Hepatocyte (in vitro differentiated cells): ENCODE measurements around the gene P4HA1. TPM values are rescaled to one million over a fixed set of nuclear protein-coding genes. Genes with fewer than 3 reads are reported as not detected.
A peak's percentile ranks its signal among the peaks of the same experiment; 100 is the strongest.

Experiments used
- DNase-seq: peaks from one replicate; pipeline ENCODE4 v3.0.0-alpha.2; 2016; ENCODE audit warnings: low spot score
- H2AFZ ChIP-seq: fragments of 200-600 bp; sonication (generic); 2 replicates; pipeline ENCODE4 v1.6.0; 2016; ENCODE audit warnings: antibody characterized with exemption, mild to moderate bottlenecking
- H3K27ac ChIP-seq: fragments of 200-600 bp; sonication (generic); 2 replicates; pipeline ENCODE4 v1.5.1; 2016; ENCODE audit warnings: mild to moderate bottlenecking
- H3K27me3 ChIP-seq: fragments of 200-600 bp; sonication (generic); 2 replicates; pipeline ENCODE4 v1.6.1; 2016
- H3K36me3 ChIP-seq: fragments of 200-600 bp; sonication (generic); replicated peaks from 2 replicates; pipeline ENCODE4 v1.5.1; 2016; ENCODE audit warnings: low read depth; ENCODE audit not compliant: insufficient read depth
- H3K4me1 ChIP-seq: fragments of 200-600 bp; sonication (generic); 2 replicates; pipeline ENCODE4 v1.5.1; 2016; ENCODE audit warnings: mild to moderate bottlenecking, moderate library complexity; ENCODE audit not compliant: insufficient read depth
- H3K4me2 ChIP-seq: fragments of 200-600 bp; sonication (generic); 2 replicates; pipeline ENCODE4 v1.6.0; 2016
- H3K4me3 ChIP-seq: fragments of 200-600 bp; sonication (generic); 2 replicates; pipeline ENCODE4 v1.5.1; 2016; ENCODE audit warnings: mild to moderate bottlenecking
- H3K79me2 ChIP-seq: fragments of 200-600 bp; sonication (generic); 2 replicates; pipeline ENCODE4 v1.6.0; 2017; ENCODE audit warnings: mild to moderate bottlenecking
- H3K9me2 ChIP-seq: fragments of 200-600 bp; sonication (generic); replicated peaks from 2 replicates; pipeline ENCODE4 v1.6.0; 2017; ENCODE audit warnings: mild to moderate bottlenecking; ENCODE audit not compliant: insufficient read depth
- H3K9me3 ChIP-seq: fragments of 200-600 bp; sonication (generic); 2 replicates; pipeline ENCODE4 v1.5.1; 2016; ENCODE audit warnings: low read depth, mild to moderate bottlenecking
- H4K20me1 ChIP-seq: fragments of 200-600 bp; sonication (generic); 2 replicates; pipeline ENCODE4 v1.6.0; 2016; ENCODE audit warnings: mild to moderate bottlenecking; ENCODE audit not compliant: insufficient read depth, poor library complexity, severe bottlenecking
- EZH2 ChIP-seq: fragments of 200-600 bp; sonication (generic); IDR thresholded peaks from 2 replicates; pipeline ENCODE4 v1.6.1; 2016; ENCODE audit warnings: antibody characterized with exemption, mild to moderate bottlenecking, borderline replicate concordance
- EZH2phosphoT487 ChIP-seq: fragments of 200-600 bp; sonication (generic); IDR thresholded peaks from one replicate; pipeline ENCODE4 v1.6.1; 2018; ENCODE audit warnings: antibody characterized with exemption, mild to moderate bottlenecking, low read depth, moderate library complexity; ENCODE audit not compliant: unreplicated experiment, severe bottlenecking
- WGBS: methylation state at CpG from one replicate; pipeline ENCODE4 v1.1.6; 2016; ENCODE audit warnings: low lambda C conversion rate; ENCODE audit errors: missing lambda C conversion rate; 5-methylcytosine and 5-hydroxymethylcytosine counted together
- polyA plus RNA-seq: library from polyadenylated mRNA; unstranded; fragments of >200 nt; fragmentation: Nextera tagmentation; extraction: Ambion mirVana; gene quantifications from 2 replicates; pipeline ENCODE4 v1.2.1, GENCODE V29; 2016
- total RNA-seq: library from RNA; depleted of rRNA; stranded (reverse); fragments of >200 nt; gene quantifications from 2 replicates; pipeline ENCODE4 v1.2.3, GENCODE V29; 2014
- TF ChIP-seq, protein P1 (sequence below): fragments of 200-600 bp; sonication (generic); IDR thresholded peaks from 2 replicates; pipeline ENCODE4 v1.5.1; 2016; ENCODE audit warnings: antibody characterized with exemption, mild to moderate bottlenecking; ENCODE audit not compliant: poor library complexity

P4HA1 gene
- total and polyA plus RNA-seq, 2 experiments from 2014 or later = 140 to 145 TPM

GRCh38 chr10:73065441-73065840 is 31.2 kb downstream of the P4HA1 start:
- Histone ChIP-seq H2AFZ (no peak overlapping the region), H3K4me2 (no peak overlapping the region), H3K4me3 (no peak overlapping the region), H3K9me2 (no peaks in the 10 kb centered on the region), H3K36me3 (no peaks in the 10 kb centered on the region), H4K20me1 (no peaks in the 10 kb centered on the region), H3K4me1 (no peaks in the 10 kb centered on the region), H3K27ac (no peak overlapping the region), H3K27me3 (no peaks in the 10 kb centered on the region), H3K9me3 (no peaks in the 10 kb centered on the region), H3K79me2 (no peaks in the 10 kb centered on the region)
- WGBS = 85% methylated on average over 1 of the region's 1 CpG
- no peak for DNase-seq
- TF ChIP-seq, protein P1, sequence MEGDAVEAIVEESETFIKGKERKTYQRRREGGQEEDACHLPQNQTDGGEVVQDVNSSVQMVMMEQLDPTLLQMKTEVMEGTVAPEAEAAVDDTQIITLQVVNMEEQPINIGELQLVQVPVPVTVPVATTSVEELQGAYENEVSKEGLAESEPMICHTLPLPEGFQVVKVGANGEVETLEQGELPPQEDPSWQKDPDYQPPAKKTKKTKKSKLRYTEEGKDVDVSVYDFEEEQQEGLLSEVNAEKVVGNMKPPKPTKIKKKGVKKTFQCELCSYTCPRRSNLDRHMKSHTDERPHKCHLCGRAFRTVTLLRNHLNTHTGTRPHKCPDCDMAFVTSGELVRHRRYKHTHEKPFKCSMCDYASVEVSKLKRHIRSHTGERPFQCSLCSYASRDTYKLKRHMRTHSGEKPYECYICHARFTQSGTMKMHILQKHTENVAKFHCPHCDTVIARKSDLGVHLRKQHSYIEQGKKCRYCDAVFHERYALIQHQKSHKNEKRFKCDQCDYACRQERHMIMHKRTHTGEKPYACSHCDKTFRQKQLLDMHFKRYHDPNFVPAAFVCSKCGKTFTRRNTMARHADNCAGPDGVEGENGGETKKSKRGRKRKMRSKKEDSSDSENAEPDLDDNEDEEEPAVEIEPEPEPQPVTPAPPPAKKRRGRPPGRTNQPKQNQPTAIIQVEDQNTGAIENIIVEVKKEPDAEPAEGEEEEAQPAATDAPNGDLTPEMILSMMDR = no peak
- TF ChIP-seq EZH2phosphoT487 (no peak), EZH2 (no peak)

- no peaks in the 10 kb centered on the region for H4K20me1 ChIP-seq
- no peak overlapping the region for H3K27ac ChIP-seq
- H3K4me3 ChIP-seq = no peak overlapping the region
- no peaks in the 10 kb centered on the region for H3K9me2 ChIP-seq
- H3K36me3 ChIP-seq = no peaks in the 10 kb centered on the region
- H3K9me3 ChIP-seq = no peaks in the 10 kb centered on the region
- H2AFZ ChIP-seq = no peak overlapping the region
- no peak for DNase-seq
- H3K79me2 ChIP-seq = no peaks in the 10 kb centered on the region
- 93% methylated on average over 1 of the region's 1 CpG for WGBS
- no peak overlapping the region for H3K4me2 ChIP-seq
- H3K4me1 ChIP-seq = no peaks in the 10 kb centered on the region
- TF ChIP-seq EZH2 (no peak), EZH2phosphoT487 (no peak)
- TF ChIP-seq, protein P1 = no peak
- no peaks in the 10 kb centered on the region for H3K27me3 ChIP-seq
Observed at GRCh38 chr10:73061743-73062142, 34.9 kb downstream of the P4HA1 start.

- no peaks in the 10 kb centered on the region for H3K79me2 ChIP-seq
- H3K27me3 ChIP-seq = no peaks in the 10 kb centered on the region
- no peak overlapping the region for H2AFZ ChIP-seq
- TF ChIP-seq EZH2 = no peak
- TF ChIP-seq EZH2phosphoT487 = no peak
- TF ChIP-seq, protein P1 = peak; percentile 55
- no peaks in the 10 kb centered on the region for H3K36me3 ChIP-seq
- H3K4me3 ChIP-seq = no peak overlapping the region
- H3K4me1 ChIP-seq = no peaks in the 10 kb centered on the region
- H3K9me3 ChIP-seq = no peaks in the 10 kb centered on the region
- H3K9me2 ChIP-seq = no peaks in the 10 kb centered on the region
- no peak overlapping the region for H3K4me2 ChIP-seq
- 45% methylated on average over 5 of the region's 5 CpGs for WGBS
- DNase-seq = peak; percentile 57
- no peak overlapping the region for H3K27ac ChIP-seq
- no peaks in the 10 kb centered on the region for H4K20me1 ChIP-seq
Observed at GRCh38 chr10:73060738-73061635, 35.7 kb downstream of the P4HA1 start.
